EL (cell line): ENCODE data around the gene PGC.
A peak's percentile ranks its signal among the peaks of the same experiment; 100 is the strongest.

ENCODE experiments used
- DNase-seq: peaks from one replicate; pipeline ENCODE4 v3.0.0-alpha.2; 2016

The PGC gene

GRCh38 chr6:41743406-41744235 is 3.6 kb downstream of the PGC start:
- DNase-seq = no peak

- DNase-seq = no peak
These were observed 5.3 kb downstream of the PGC start for GRCh38 chr6:41741625-41742490.

GRCh38 chr6:41740366-41741162 is 6.6 kb downstream of the PGC start:
- no peak for DNase-seq

GRCh38 chr6:41739041-41739440 is 8.2 kb downstream of the PGC start:
- DNase-seq = no peak

- DNase-seq = no peak
These were observed 9.5 kb downstream of the PGC start for GRCh38 chr6:41737591-41738130.

- no peak for DNase-seq
These were observed 10.2 kb downstream of the PGC start for GRCh38 chr6:41736800-41737555.

- no peak for DNase-seq
These were observed 10.9 kb downstream of the PGC start for GRCh38 chr6:41736186-41736733.

GRCh38 chr6:41735427-41736185 is 11.6 kb downstream of the PGC start, which contains the start of gene TFEB:
Gene TFEB, minus strand, starts transcription at chr6:41735608. Its CDS starts 44,395 bp downstream, at chr6:41691213.
- peak; percentile 88 for DNase-seq

GRCh38 chr6:41734666-41735426 is 12.4 kb downstream of the PGC start:
- DNase-seq = peak; percentile 82

- DNase-seq = peak; percentile 85
These were observed 13.2 kb downstream of the PGC start for GRCh38 chr6:41733707-41734665.

- no peak for DNase-seq
These were observed 13.9 kb downstream of the PGC start for GRCh38 chr6:41733360-41733706.

- DNase-seq = no peak
These were observed 14.4 kb downstream of the PGC start for GRCh38 chr6:41732591-41733359.

- DNase-seq = no peak
These were observed 15.0 kb downstream of the PGC start for GRCh38 chr6:41732149-41732548.

- DNase-seq = no peak
These were observed 15.6 kb downstream of the PGC start for GRCh38 chr6:41731561-41732086.

GRCh38 chr6:41730531-41731436 is 16.4 kb downstream of the PGC start:
- DNase-seq = peak; percentile 66

- no peak for DNase-seq
These were observed 17.6 kb downstream of the PGC start for GRCh38 chr6:41729624-41730023.

- no peak for DNase-seq
These were observed 18.2 kb downstream of the PGC start for GRCh38 chr6:41728954-41729353.
